IMR-90 (cell line): ENCODE results near the gene APOC4. TPM values are rescaled to one million over a fixed set of nuclear protein-coding genes. Genes with fewer than 3 reads are reported as not detected.

Source experiments
- ATAC-seq: fragments of 200-7000 bp; cut with Tn5 transposase; 2 replicates; pipeline ENCODE4 v1.9.1; 2020; ENCODE audit warnings: low read depth, mild to moderate bottlenecking, moderate library complexity
- BruUV-seq: library from RNA; stranded (reverse); fragments of 400-500 nt; replicated peaks from 2 replicates; lab custom pipeline; 2021; lab: Mats Ljungman, UMichigan
- CTCF ChIA-PET: fragments of 300-600 bp; formaldehyde crosslinking; extraction: SDS; loops from one replicate; lab custom pipeline; 2021; ENCODE audit warnings: antibody characterized with exemption; lab: Yijun Ruan, JAX
- POLR2A ChIA-PET: fragments of 300-600 bp; sonication (Branson Sonifier 250); formaldehyde crosslinking; loops from one replicate; lab custom pipeline; 2022; ENCODE audit warnings: antibody characterized with exemption; ENCODE audit not compliant: unreplicated experiment; lab: Charles Lee
- DNase-seq: peaks from one replicate; pipeline ENCODE4 v3.0.0; 2013
- H2AFZ ChIP-seq: replicated peaks from 2 replicates; pipeline ENCODE3; 2013; ENCODE audit warnings: low read length, mild to moderate bottlenecking; ENCODE audit not compliant: poor library complexity
- H2AK5ac ChIP-seq: 2 replicates; pipeline ENCODE4 v1.6.1; 2013; ENCODE audit warnings: low read depth, low read length, inconsistent platforms
- H2AK9ac ChIP-seq: replicated peaks from 2 replicates; pipeline ENCODE3; 2013; ENCODE audit warnings: mild to moderate bottlenecking, low read depth, low read length, moderate library complexity; ENCODE audit not compliant: poor library complexity
- H2BK120ac ChIP-seq: 2 replicates; pipeline ENCODE4 v1.6.1; 2013; ENCODE audit warnings: low read depth, low read length, inconsistent platforms
- H2BK15ac ChIP-seq: 3 replicates; pipeline ENCODE4 v1.6.1; 2013; ENCODE audit warnings: low read depth, low read length, inconsistent platforms
- H2BK20ac ChIP-seq: 2 replicates; pipeline ENCODE4 v1.6.1; 2013; ENCODE audit warnings: low read depth, mild to moderate bottlenecking, inconsistent platforms, low read length, moderate library complexity
- H2BK5ac ChIP-seq: 2 replicates; pipeline ENCODE4 v1.6.1; 2013; ENCODE audit warnings: mild to moderate bottlenecking, low read depth, low read length, inconsistent platforms; ENCODE audit not compliant: poor library complexity, severe bottlenecking
- H3K14ac ChIP-seq: replicated peaks from 2 replicates; pipeline ENCODE4 v1.6.1; 2013; ENCODE audit warnings: low read depth, low read length, inconsistent platforms
- H3K18ac ChIP-seq: 2 replicates; pipeline ENCODE4 v1.6.1; 2013; ENCODE audit warnings: low read depth, low read length, control low read depth
- H3K23ac ChIP-seq: 2 replicates; pipeline ENCODE4 v1.6.1; 2013; ENCODE audit warnings: low read depth, low read length, inconsistent platforms
- H3K27ac ChIP-seq: 2 replicates; pipeline ENCODE4 v1.5.1; 2013; ENCODE audit warnings: mild to moderate bottlenecking, control low read depth, low read length; ENCODE audit not compliant: insufficient read depth
- H3K27me3 ChIP-seq: 2 replicates; pipeline ENCODE4 v1.6.1; 2013; ENCODE audit warnings: low read length; ENCODE audit not compliant: control insufficient read depth, insufficient read depth
- H3K36me3 ChIP-seq: 2 replicates; pipeline ENCODE4 v1.6.1; 2013; ENCODE audit warnings: low read length, mixed read lengths; ENCODE audit not compliant: control insufficient read depth, insufficient read depth
- H3K4ac ChIP-seq: 2 replicates; pipeline ENCODE4 v1.6.1; 2013; ENCODE audit warnings: low read depth, low read length, inconsistent platforms
- H3K4me1 ChIP-seq: 2 replicates; pipeline ENCODE4 v1.6.1; 2013; ENCODE audit warnings: low read length, mixed read lengths; ENCODE audit not compliant: control insufficient read depth, insufficient read depth
- H3K4me2 ChIP-seq: 2 replicates; pipeline ENCODE4 v1.6.1; 2013; ENCODE audit warnings: low read depth, mild to moderate bottlenecking, control low read depth, low read length, moderate library complexity
- H3K4me3 ChIP-seq: 2 replicates; pipeline ENCODE4 v1.5.1; 2013; ENCODE audit warnings: low read depth, mild to moderate bottlenecking, control low read depth, low read length, moderate library complexity; ENCODE audit not compliant: insufficient read depth
- H3K56ac ChIP-seq: 2 replicates; pipeline ENCODE4 v1.6.1; 2013; ENCODE audit warnings: low read length, inconsistent platforms; ENCODE audit not compliant: insufficient read depth; ENCODE audit errors: extremely low read depth
- H3K79me1 ChIP-seq, 2 experiments: 2 replicates each; pipeline ENCODE4 v1.6.1; 2013; ENCODE audit warnings: low read length in 2 of 2, inconsistent platforms in 1 of 2, low read depth in 1 of 2
- H3K9ac ChIP-seq: 2 replicates; pipeline ENCODE4 v1.6.1; 2013; ENCODE audit warnings: low read depth, low read length, control low read depth
- H3K9me1 ChIP-seq: 2 replicates; pipeline ENCODE4 v1.6.1; 2013; ENCODE audit warnings: low read length, inconsistent platforms; ENCODE audit not compliant: insufficient read depth
- H3K9me3 ChIP-seq: 2 replicates; pipeline ENCODE4 v1.6.1; 2013; ENCODE audit warnings: low read length; ENCODE audit not compliant: control insufficient read depth, insufficient read depth
- H4K20me1 ChIP-seq: 2 replicates; pipeline ENCODE4 v1.6.1; 2013; ENCODE audit warnings: low read length, inconsistent platforms; ENCODE audit not compliant: insufficient read depth
- H4K5ac ChIP-seq: 2 replicates; pipeline ENCODE4 v1.6.1; 2013; ENCODE audit warnings: mild to moderate bottlenecking, low read depth, low read length, control low read depth
- H4K8ac ChIP-seq, 2 experiments: 2 replicates each; pipeline ENCODE4 v1.6.1; 2013; ENCODE audit warnings: low read depth in 2 of 2, low read length in 2 of 2, control low read depth in 1 of 2, inconsistent platforms in 1 of 2
- H4K91ac ChIP-seq: 2 replicates; pipeline ENCODE4 v1.6.1; 2013; ENCODE audit warnings: low read depth, low read length, inconsistent platforms; ENCODE audit not compliant: insufficient read depth
- BHLHE40 ChIP-seq: fragments of 150-350 bp; IDR thresholded peaks from 2 replicates; pipeline ENCODE4 v1.6.1; 2016; ENCODE audit warnings: mild to moderate bottlenecking, low read depth, low read length
- CEBPB ChIP-seq: IDR thresholded peaks from 2 replicates; pipeline ENCODE4 v1.6.1; 2012; ENCODE audit warnings: low read depth, low read length, improper control_type of control experiment
- CHD1 ChIP-seq: IDR thresholded peaks from 2 replicates; pipeline ENCODE4 v1.6.1; 2012; ENCODE audit warnings: low read depth, low read length, improper control_type of control experiment
- FOS ChIP-seq: fragments of 150-350 bp; IDR thresholded peaks from 2 replicates; pipeline ENCODE4 v1.6.1; 2016; ENCODE audit warnings: low read depth, low read length
- MAFK ChIP-seq: IDR thresholded peaks from 2 replicates; pipeline ENCODE4 v1.6.1; 2012; ENCODE audit warnings: low read depth, low read length, improper control_type of control experiment
- MAZ ChIP-seq: IDR thresholded peaks from 2 replicates; pipeline ENCODE4 v1.6.1; 2012; ENCODE audit warnings: low read depth, mild to moderate bottlenecking, low read length, improper control_type of control experiment, moderate library complexity, borderline replicate concordance
- MXI1 ChIP-seq: IDR thresholded peaks from 2 replicates; pipeline ENCODE4 v1.6.1; 2012; ENCODE audit warnings: low read depth, mild to moderate bottlenecking, low read length, moderate library complexity, borderline replicate concordance
- NFE2L2 ChIP-seq: fragments of 150-350 bp; IDR thresholded peaks from 2 replicates; pipeline ENCODE4 v1.6.1; 2016; ENCODE audit warnings: low read depth, mild to moderate bottlenecking, low read length
- POLR2A ChIP-seq: IDR thresholded peaks from 2 replicates; pipeline ENCODE4 v1.6.1; 2012; ENCODE audit warnings: mild to moderate bottlenecking, low read depth, low read length
- RAD21 ChIP-seq: IDR thresholded peaks from 2 replicates; pipeline ENCODE4 v1.6.1; 2012; ENCODE audit warnings: low read length, improper control_type of control experiment
- RCOR1 ChIP-seq: IDR thresholded peaks from 2 replicates; pipeline ENCODE4 v1.6.1; 2012; ENCODE audit warnings: mild to moderate bottlenecking, low read length, improper control_type of control experiment; ENCODE audit not compliant: insufficient replicate concordance
- RFX5 ChIP-seq: IDR thresholded peaks from 2 replicates; pipeline ENCODE4 v1.8.0; 2012; ENCODE audit warnings: low read depth, mild to moderate bottlenecking, low read length, moderate library complexity
- SMC3 ChIP-seq: fragments of 150-350 bp; IDR thresholded peaks from 2 replicates; pipeline ENCODE4 v1.6.1; 2016; ENCODE audit warnings: low read depth, mild to moderate bottlenecking, antibody characterized with exemption, low read length, moderate library complexity
- USF2 ChIP-seq: fragments of 150-350 bp; IDR thresholded peaks from 2 replicates; pipeline ENCODE4 v1.6.1; 2017; ENCODE audit warnings: mild to moderate bottlenecking, antibody characterized with exemption, low read length, low read depth
- WGBS, 2 experiments: methylation state at CpG; one replicate each; pipeline versions ENCODE4 v1.1.5 to v1.1.7; 2013; ENCODE audit warnings: missing lambda C conversion rate in 2 of 2; ENCODE audit not compliant: insufficient read length in 1 of 2; ENCODE audit errors: extremely low coverage in 2 of 2; 5-methylcytosine and 5-hydroxymethylcytosine counted together
- dilution Hi-C: fragments of 300-500 bp; cut with HindIII; formaldehyde crosslinking; loops from one replicate; pipeline ENCODE4 v1.14.3; 2018; ENCODE audit warnings: low sequenced_read_pairs; ENCODE audit not compliant: unreplicated experiment
- in situ Hi-C: fragments of 300-500 bp; cut with MboI; formaldehyde crosslinking; loops from 3 replicates; pipeline ENCODE4 v1.14.3; 2019; ENCODE audit warnings: low sequenced_read_pairs, inconsistent platforms, mixed read lengths
- intact Hi-C: fragments of 100-400 bp; cut with micrococcal nuclease; formaldehyde crosslinking; loops from 2 replicates; pipeline ENCODE4 v1.10.0; 2022
- polyA plus RNA-seq, 3 experiments: library from polyadenylated mRNA; depleted of rRNA; stranded (reverse); fragments of >200 nt; gene quantifications; 2 replicates each; pipeline ENCODE4 v1.2.3, GENCODE V29; 2012; ENCODE audit warnings: low replicate concordance in 1 of 3
- total RNA-seq: library from RNA; depleted of rRNA; stranded (reverse); fragments of >200 nt; gene quantifications from 2 replicates; pipeline ENCODE4 v1.2.3, GENCODE V29; 2012
- TF ChIP-seq, protein P1 (sequence below): fragments of 150-350 bp; IDR thresholded peaks from 2 replicates; pipeline ENCODE4 v1.6.1; 2016; ENCODE audit warnings: low read depth, mild to moderate bottlenecking, low read length, moderate library complexity, borderline replicate concordance
- TF ChIP-seq, protein P2 (sequence below): conservative IDR thresholded peaks from 2 replicates; pipeline ENCODE4 v1.5.1; 2012; ENCODE audit warnings: mild to moderate bottlenecking, low read depth, low read length, improper control_type of control experiment

Gene APOC4
- total and polyA plus RNA-seq, 2 of the 4 experiments (the other 2 are of a cell fraction), result not detected

DNA sequence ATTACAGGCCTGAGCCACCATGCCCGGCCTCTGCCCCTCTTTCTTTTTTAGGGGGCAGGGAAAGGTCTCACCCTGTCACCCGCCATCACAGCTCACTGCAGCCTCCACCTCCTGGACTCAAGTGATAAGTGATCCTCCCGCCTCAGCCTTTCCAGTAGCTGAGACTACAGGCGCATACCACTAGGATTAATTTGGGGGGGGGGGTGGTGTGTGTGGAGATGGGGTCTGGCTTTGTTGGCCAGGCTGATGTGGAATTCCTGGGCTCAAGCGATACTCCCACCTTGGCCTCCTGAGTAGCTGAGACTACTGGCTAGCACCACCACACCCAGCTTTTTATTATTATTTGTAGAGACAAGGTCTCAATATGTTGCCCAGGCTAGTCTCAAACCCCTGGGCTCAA is 32.3 kb upstream of the APOC4 start:
- WGBS, 2 experiments, result no CpG with 5 or more reads among the region's 5 CpGs
- Histone ChIP-seq H2AFZ (no peak overlapping the region), H3K27me3 (peaks cover 8% of the 10 kb centered on the region), H3K9me3 (no peaks in the 10 kb centered on the region), H3K4ac (no peak overlapping the region), H3K14ac (no peak overlapping the region), H2BK120ac (no peak overlapping the region), H4K8ac (no peak overlapping the region), H2BK20ac (no peak overlapping the region), H3K56ac (no peak overlapping the region), H4K20me1 (no peaks in the 10 kb centered on the region), H3K4me3 (no peak overlapping the region), H4K91ac (no peak overlapping the region), H3K27ac (no peak overlapping the region), H3K4me1 (peaks cover 15% of the 10 kb centered on the region), H3K18ac (no peak overlapping the region), H2AK9ac (peak overlapping the region; percentile 72), H3K4me2 (no peak overlapping the region), H4K5ac (no peak overlapping the region), H3K36me3 (no peaks in the 10 kb centered on the region), H3K9me1 (peaks cover 4% of the 10 kb centered on the region; the same call in 1 of the 2 replicates), H2BK15ac (no peak overlapping the region), H3K79me1 (no peaks in the 10 kb centered on the region), H3K9ac (no peak overlapping the region), H2BK5ac (no peak overlapping the region), H3K23ac (no peak overlapping the region), H2AK5ac (no peak overlapping the region)
- no peak for DNase-seq
- TF ChIP-seq CHD1, result no peak
- TF ChIP-seq SMC3, result no peak
- TF ChIP-seq FOS, result no peak
- TF ChIP-seq, protein P1, sequence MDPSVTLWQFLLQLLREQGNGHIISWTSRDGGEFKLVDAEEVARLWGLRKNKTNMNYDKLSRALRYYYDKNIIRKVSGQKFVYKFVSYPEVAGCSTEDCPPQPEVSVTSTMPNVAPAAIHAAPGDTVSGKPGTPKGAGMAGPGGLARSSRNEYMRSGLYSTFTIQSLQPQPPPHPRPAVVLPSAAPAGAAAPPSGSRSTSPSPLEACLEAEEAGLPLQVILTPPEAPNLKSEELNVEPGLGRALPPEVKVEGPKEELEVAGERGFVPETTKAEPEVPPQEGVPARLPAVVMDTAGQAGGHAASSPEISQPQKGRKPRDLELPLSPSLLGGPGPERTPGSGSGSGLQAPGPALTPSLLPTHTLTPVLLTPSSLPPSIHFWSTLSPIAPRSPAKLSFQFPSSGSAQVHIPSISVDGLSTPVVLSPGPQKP, result no peak
- TF ChIP-seq USF2, result no peak
- TF ChIP-seq NFE2L2, result no peak
- no peak for TF ChIP-seq RFX5
- TF ChIP-seq RAD21, result no peak
- no peak for TF ChIP-seq MAZ
- TF ChIP-seq POLR2A, result no peak
- TF ChIP-seq CEBPB, result no peak
- TF ChIP-seq RCOR1, result no peak
- TF ChIP-seq MXI1, result no peak
- no peak for TF ChIP-seq BHLHE40
- TF ChIP-seq, protein P2, sequence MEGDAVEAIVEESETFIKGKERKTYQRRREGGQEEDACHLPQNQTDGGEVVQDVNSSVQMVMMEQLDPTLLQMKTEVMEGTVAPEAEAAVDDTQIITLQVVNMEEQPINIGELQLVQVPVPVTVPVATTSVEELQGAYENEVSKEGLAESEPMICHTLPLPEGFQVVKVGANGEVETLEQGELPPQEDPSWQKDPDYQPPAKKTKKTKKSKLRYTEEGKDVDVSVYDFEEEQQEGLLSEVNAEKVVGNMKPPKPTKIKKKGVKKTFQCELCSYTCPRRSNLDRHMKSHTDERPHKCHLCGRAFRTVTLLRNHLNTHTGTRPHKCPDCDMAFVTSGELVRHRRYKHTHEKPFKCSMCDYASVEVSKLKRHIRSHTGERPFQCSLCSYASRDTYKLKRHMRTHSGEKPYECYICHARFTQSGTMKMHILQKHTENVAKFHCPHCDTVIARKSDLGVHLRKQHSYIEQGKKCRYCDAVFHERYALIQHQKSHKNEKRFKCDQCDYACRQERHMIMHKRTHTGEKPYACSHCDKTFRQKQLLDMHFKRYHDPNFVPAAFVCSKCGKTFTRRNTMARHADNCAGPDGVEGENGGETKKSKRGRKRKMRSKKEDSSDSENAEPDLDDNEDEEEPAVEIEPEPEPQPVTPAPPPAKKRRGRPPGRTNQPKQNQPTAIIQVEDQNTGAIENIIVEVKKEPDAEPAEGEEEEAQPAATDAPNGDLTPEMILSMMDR, result no peak
- TF ChIP-seq MAFK, result no peak
- intact Hi-C loops (no loop called here), dilution Hi-C loops (no loop called here), in situ Hi-C loops (loop anchor here (5.0 kb wide), 1 partner anchor 43 kb away; no protein-coding TSS in a partner anchor)
- ATAC-seq, result no peak
- ChIA-PET CTCF (interaction anchor here (0.6 to 0.8 kb wide), 2 partner anchors 87 to 1065 kb away, joined by 3 read pairs; no protein-coding TSS in a partner anchor), POLR2A (no interaction called here)
- BruUV-seq, result no TSS peak
